Lung (tissue), 12 donors: ENCODE results near the gene EXOC4. TPM values are rescaled to one million over a fixed set of nuclear protein-coding genes. Genes with fewer than 3 reads are reported as not detected.

Experiments used
- ATAC-seq: fragments of 200-7000 bp; cut with Tn5 transposase; one replicate; pipeline ENCODE4 v1.9.1; 2020; ENCODE audit warnings: moderate number of reproducible peaks; ENCODE audit not compliant: insufficient read depth, low FRiP score
- DNase-seq, 3 donors: peaks; one replicate each; pipeline ENCODE4 v3.0.0-alpha.2; 2013 to 2017
- H3K27ac ChIP-seq, 2 donors: one replicate each; pipeline ENCODE4 v1.5.1; 2013; ENCODE audit warnings: mild to moderate bottlenecking in 2 of 2, moderate library complexity in 2 of 2, control low read depth in 1 of 2, inconsistent platforms in 1 of 2, low read depth in 1 of 2, low read length in 1 of 2
- H3K27me3 ChIP-seq, 3 donors: one replicate each; pipeline ENCODE4 v1.5.1; 2013; ENCODE audit warnings: low read length in 2 of 3; ENCODE audit not compliant: control insufficient read depth in 3 of 3, insufficient read depth in 3 of 3
- H3K36me3 ChIP-seq, 4 donors: one replicate each; pipeline ENCODE4 v1.5.1; 2013; ENCODE audit warnings: low read length in 4 of 4, mild to moderate bottlenecking in 1 of 4, moderate library complexity in 1 of 4; ENCODE audit not compliant: control insufficient read depth in 4 of 4, insufficient read depth in 4 of 4
- H3K4me1 ChIP-seq, 5 donors: one replicate each; pipeline ENCODE4 v1.5.1; 2013; ENCODE audit warnings: low read length in 5 of 5, mild to moderate bottlenecking in 2 of 5, moderate library complexity in 1 of 5; ENCODE audit not compliant: control insufficient read depth in 5 of 5, insufficient read depth in 5 of 5
- H3K4me3 ChIP-seq: one replicate; pipeline ENCODE4 v1.5.1; 2013; ENCODE audit warnings: mild to moderate bottlenecking, control low read depth, moderate library complexity
- H3K9ac ChIP-seq, 2 donors: one replicate each; pipeline ENCODE4 v1.5.1; 2013; ENCODE audit warnings: low read length in 2 of 2, control low read depth in 1 of 2; ENCODE audit not compliant: insufficient read depth in 1 of 2
- H3K9me3 ChIP-seq, 4 donors: one replicate each; pipeline ENCODE4 v1.5.1; 2013; ENCODE audit warnings: low read length in 3 of 4, mild to moderate bottlenecking in 1 of 4, moderate library complexity in 1 of 4; ENCODE audit not compliant: control insufficient read depth in 4 of 4, insufficient read depth in 3 of 4
- CTCF ChIP-seq: IDR thresholded peaks from 2 replicates; pipeline ENCODE4 v1.5.1; 2012; ENCODE audit warnings: mild to moderate bottlenecking; ENCODE audit errors: control extremely low read depth, extremely low read depth
- WGBS, 2 donors: extraction: QIAGEN DNeasy Blood & Tissue Kit; methylation state at CpG; one replicate each; pipeline ENCODE4 v1.1.7; 2013; 5-methylcytosine and 5-hydroxymethylcytosine counted together
- polyA plus RNA-seq, 2 donors: library from polyadenylated mRNA; stranded (reverse); fragments of 200-250 nt; gene quantifications; one replicate each; pipeline ENCODE4 v1.2.1, GENCODE V29; 2013
- total RNA-seq, 2 donors: library from RNA; depleted of rRNA in 1 of 2; stranded (reverse); fragments of >200 nt in 1 of 2; gene quantifications; one replicate each; pipeline ENCODE4 v1.2.1, GENCODE V29; 2014 to 2021
- donor health status: control.
- donor health status: control.
- donor health status: Bipolar disorder and iron deficiency.
- donor health status: healthy.
- donor health status: DM: yes; HTN: yes; CAD: no.

The EXOC4 gene
- total and polyA plus RNA-seq, 4 donors, result 10.3 to 232 (median 47.4) TPM

GRCh38 chr7:133672866-133673265 lies 420.0 kb downstream of the EXOC4 start:
- no peak for TF ChIP-seq CTCF
- no peak overlapping the region for H3K4me3 ChIP-seq
- no peaks in the 10 kb centered on the region for H3K27me3 ChIP-seq
- no peaks in the 10 kb centered on the region for H3K9me3 ChIP-seq
- H3K9ac ChIP-seq, result no peak overlapping the region
- no peaks in the 10 kb centered on the region for H3K4me1 ChIP-seq
- no peaks in the 10 kb centered on the region for H3K36me3 ChIP-seq
- 97% methylated on average over 1 of the region's 1 CpG for WGBS, 2 donors
- H3K27ac ChIP-seq, result no peak overlapping the region
- DNase-seq (no peak), ATAC-seq (no peak)

- no peak for ATAC-seq
- H3K27ac ChIP-seq, result no peak overlapping the region
- H3K27me3 ChIP-seq, result no peaks in the 10 kb centered on the region
- no peak overlapping the region for H3K9ac ChIP-seq
- H3K4me3 ChIP-seq, result no peak overlapping the region
- DNase-seq, result no peak
- 92 to 97% methylated on average over 2 of the region's 2 CpGs for WGBS, 2 donors
- no peak for TF ChIP-seq CTCF
- no peaks in the 10 kb centered on the region for H3K9me3 ChIP-seq
- no peaks in the 10 kb centered on the region for H3K36me3 ChIP-seq
- no peaks in the 10 kb centered on the region for H3K4me1 ChIP-seq
Measured at GRCh38 chr7:133674079-133674763, 421.3 kb downstream of the EXOC4 start.

- ATAC-seq (no peak), DNase-seq (no peak)
- Histone ChIP-seq H3K27ac (no peak overlapping the region), H3K9me3 (no peaks in the 10 kb centered on the region), H3K4me1 (no peaks in the 10 kb centered on the region), H3K27me3 (no peaks in the 10 kb centered on the region), H3K36me3 (peaks cover 0 to 2% (median 0%) of the 10 kb centered on the region in 4 donors), H3K4me3 (no peak overlapping the region), H3K9ac (no peak overlapping the region)
- WGBS, 2 donors, result 90 to 92% methylated on average over 8 of the region's 8 CpGs
- no peak for TF ChIP-seq CTCF
Measured at GRCh38 chr7:133675510-133676218, 422.8 kb downstream of the EXOC4 start.
